Measurements from ENCODE around the gene PIAS4. TPM values are rescaled to one million over a fixed set of nuclear protein-coding genes. Genes with fewer than 3 reads are reported as not detected.

Gene PIAS4
- total and polyA plus RNA-seq, 2 of the 13 experiments (the other 11 are each of a cell fraction or from before 2014, with no cell fraction given) = 9.0 to 20.1 TPM

GRCh38 chr19:4077800-4078684, 70.5 kb downstream of the PIAS4 start (continued):
- TF ChIP-seq ZBTB10 (CRISPR knock-in tag; IDR thresholded peaks at IDR 0.05; ENCODE audit: borderline replicate concordance) (peak; percentile 47; the same call in 1 of the 2 replicates), RBM22 (optimal IDR thresholded peaks at IDR 0.05; ENCODE audit: low read length) (no peak), ZNF513 (CRISPR knock-in tag; conservative IDR thresholded peaks at IDR 0.05) (no peak), TSC22D2 (CRISPR knock-in tag; IDR thresholded peaks at IDR 0.05; ENCODE audit: borderline replicate concordance) (no peak), THAP7 (CRISPR knock-in tag; IDR thresholded peaks at IDR 0.05) (no peak), NCOR1 (IDR thresholded peaks at IDR 0.05; ENCODE audit: borderline replicate concordance, low read length) (0 out of 2 replicates have a peak, but pooled peaks have one; percentile 27), MXI1 (IDR thresholded peaks at IDR 0.05; ENCODE audit: borderline replicate concordance, low read depth, low read length) (no peak), ZNF282 (IDR thresholded peaks at IDR 0.05; ENCODE audit: partially characterized antibody) (no peak), KAT2B (IDR thresholded peaks at IDR 0.05; ENCODE audit: borderline replicate concordance, low read depth, low read length) (no peak), POLR2A (IDR thresholded peaks at IDR 0.05; ENCODE audit: insufficient read depth in 1 of 2, low read depth in 2 of 2, low read length in 2 of 2) (peak in 1 of 2 experiments; percentile 45; a peak in 1 of 4 replicates), KDM5A (IDR thresholded peaks at IDR 0.05; ENCODE audit: borderline replicate concordance, low read length) (no peak), NFIB (CRISPR knock-in tag; IDR thresholded peaks at IDR 0.05; ENCODE audit: borderline replicate concordance) (no peak), NRL (CRISPR knock-in tag; IDR thresholded peaks at IDR 0.05; ENCODE audit: borderline replicate concordance) (no peak), ZBTB46 (CRISPR knock-in tag; IDR thresholded peaks at IDR 0.05; ENCODE audit: borderline replicate concordance) (no peak), NFE2L2 (IDR thresholded peaks at IDR 0.05; ENCODE audit: low read length) (no peak), RARA (CRISPR knock-in tag; IDR thresholded peaks at IDR 0.05) (peak; percentile 57), SP5 (CRISPR knock-in tag; IDR thresholded peaks at IDR 0.05; ENCODE audit: borderline replicate concordance, low read depth) (0 out of 2 replicates have a peak, but pooled peaks have one; percentile 11), ATF6 (CRISPR knock-in tag; conservative IDR thresholded peaks at IDR 0.05) (no peak)

Data from HepG2 (cell line).